HG03280 (cell line): ENCODE data around the gene YY2.
"Not testable (repeated sequence)": the region's sequence is repeated elsewhere in the genome, so short reads cannot be mapped to it uniquely, and the experiment has no call there.

ENCODE experiments used
- ATAC-seq: cut with Tn5 transposase; IDR thresholded peaks from one replicate; pipeline ENCODE4 v1.9.1; 2021; ENCODE audit warnings: mild to moderate bottlenecking, moderate library complexity; ENCODE audit not compliant: unreplicated experiment

The YY2 gene

DNA sequence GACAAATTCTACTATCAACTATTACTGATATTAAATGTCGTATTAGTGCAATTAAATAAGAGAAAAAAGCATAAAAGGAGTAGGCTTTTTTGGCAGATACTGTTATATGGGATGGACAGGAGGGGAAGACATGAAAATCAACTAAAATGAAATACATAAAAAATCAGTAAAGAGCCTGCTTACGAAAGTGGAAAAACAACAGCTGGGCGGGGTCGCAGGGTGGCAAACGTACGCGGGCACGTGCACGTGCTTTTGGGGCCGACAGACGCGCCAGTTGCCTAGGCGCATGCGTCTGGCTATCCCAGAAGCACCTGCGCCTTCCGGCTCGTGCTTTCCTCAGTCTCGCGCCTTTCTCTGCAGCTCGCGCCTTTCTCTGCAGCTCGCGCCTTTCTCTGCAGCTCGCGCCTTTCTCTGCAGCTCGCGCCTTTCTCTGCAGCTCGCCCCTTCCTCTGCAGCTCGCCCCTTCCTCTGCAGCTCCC, at the start of gene YY2:
YY2 (plus strand) TSS at position 51 of the 479 bp plus-strand sequence. CDS start 498 bp downstream, outside the sequence.
- ATAC-seq, result no peak

DNA sequence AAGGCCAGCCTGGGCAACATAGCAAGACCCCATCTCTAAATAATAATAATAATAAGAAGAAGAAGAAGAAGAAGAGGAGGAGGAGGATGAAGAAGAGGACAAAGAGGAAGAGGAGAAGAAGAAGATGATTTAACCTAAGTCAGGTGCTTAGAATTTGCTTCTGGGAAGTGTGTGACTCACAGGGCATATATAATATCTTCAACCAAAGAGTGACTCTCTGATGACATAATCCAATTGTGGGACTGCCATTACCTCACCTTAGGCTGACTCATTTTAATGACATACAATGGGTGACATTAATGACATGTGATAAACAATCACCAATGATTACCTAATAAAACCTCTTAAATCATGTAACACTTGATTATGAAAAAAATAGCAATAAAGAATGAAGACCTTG, 49.1 kb upstream of the YY2 start:
- ATAC-seq, result no peak

DNA sequence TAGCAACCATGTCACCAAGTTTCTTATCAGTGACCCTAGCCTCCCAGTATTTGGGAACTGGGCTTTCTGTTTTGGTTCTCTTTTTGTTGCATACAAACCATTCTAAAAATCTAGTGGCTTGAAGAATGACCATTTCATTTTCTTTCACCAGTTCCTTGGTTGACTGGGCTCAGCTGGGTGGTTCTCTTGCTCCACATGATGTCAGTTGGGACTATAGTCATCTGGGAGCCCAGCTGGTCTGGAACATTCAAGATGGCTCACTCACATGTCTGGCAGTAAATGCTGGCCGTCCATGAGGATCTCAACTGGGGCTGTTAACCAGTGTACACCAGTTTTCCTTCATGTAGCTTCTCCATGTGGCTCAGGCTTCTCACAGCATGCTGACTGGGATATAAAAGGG, 44.0 kb upstream of the YY2 start:
- ATAC-seq, result no peak

DNA sequence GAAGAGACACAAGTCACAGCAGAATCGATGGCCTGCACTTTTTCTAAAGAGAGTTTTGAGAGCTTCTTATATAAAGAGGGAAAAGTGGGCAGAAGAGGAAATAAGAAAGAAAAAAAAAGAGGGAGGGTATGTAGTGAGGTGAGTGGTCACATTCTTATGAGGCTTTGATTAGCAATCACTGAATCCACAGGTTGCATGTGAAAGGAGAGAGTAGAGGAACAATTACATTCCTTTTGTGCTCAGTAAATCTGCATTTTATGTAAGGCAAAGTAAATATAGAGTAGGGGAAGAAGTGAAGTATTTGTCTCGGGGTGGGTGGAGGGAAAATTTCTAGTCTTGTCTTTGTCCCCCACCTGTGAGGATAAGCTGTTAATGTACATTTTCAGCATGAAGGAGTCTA, 43.2 kb upstream of the YY2 start:
- no peak for ATAC-seq

DNA sequence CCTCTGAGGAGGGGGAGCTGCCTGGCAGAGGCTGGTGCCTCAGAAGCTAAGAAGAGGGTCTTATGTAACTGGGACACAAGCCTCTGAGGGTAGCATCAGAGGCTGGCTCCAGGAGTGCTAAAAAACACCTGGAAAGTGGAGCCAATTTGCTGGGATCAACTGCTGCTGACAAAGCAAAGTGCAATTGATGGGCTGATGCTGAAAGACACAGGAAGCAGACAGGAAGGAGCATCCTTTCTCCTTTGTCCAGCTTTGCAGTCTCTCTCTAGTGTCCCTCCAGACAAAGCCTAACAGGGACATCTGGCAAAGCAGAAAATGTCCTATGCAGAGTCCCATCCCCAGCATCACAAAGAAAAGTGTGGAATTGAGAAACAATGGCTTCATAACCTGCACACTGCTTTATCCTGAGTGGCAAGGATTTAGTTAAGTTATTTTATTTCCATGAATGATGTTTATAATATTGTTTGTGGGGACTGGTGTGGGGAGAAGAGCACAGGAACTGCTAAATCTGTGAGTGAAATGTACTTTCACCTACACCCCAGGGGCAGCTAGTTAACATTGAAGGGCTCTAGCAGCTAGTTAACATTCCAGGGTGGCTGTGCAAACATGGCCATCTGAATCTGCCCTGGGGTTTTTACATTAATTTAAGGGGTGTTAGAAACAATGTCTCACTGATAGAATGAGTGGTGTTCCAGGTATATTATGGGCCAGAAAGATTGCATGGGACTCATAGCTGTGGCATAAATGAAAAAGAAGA, 42.0 kb upstream of the YY2 start:
- no peak for ATAC-seq

DNA sequence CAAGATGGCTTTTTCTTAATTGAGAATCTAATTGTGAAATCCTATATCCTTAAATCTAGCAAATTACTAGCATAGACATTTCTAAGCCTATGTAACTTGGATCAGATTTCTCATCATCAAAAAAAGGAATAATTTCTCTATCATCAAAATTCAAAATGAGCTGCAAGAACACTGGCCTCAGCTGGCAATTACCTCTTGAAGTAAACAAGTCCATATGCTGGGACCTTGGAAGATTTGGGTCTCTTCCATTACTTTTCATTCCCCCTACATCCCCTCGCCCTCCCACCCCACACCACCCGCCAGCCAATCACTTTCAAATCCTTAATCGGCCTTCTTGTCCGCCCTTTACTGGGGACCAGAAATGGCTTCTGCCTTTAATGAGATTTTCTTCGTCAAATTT, 39.7 kb upstream of the YY2 start:
- ATAC-seq, result no peak

DNA sequence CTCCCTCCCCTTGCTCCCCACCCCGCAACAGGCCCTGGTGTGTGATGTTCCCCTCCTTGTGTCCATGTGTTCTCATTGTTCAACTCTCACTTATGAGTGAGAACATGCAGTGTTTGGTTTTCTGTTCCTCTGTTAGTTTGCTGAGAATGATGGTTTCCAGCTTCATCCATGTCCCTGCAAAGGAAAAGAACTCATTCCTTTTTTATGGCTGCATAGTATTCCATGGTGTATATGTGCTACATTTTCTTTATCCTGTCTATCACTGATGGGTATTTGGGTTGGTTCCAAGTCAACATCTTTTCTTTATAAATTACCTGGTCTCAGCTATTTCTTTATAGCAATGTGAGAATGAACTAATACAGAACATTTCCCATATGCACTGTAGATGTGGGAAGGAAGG, 35.6 kb upstream of the YY2 start:
- not testable (repeated sequence) for ATAC-seq

DNA sequence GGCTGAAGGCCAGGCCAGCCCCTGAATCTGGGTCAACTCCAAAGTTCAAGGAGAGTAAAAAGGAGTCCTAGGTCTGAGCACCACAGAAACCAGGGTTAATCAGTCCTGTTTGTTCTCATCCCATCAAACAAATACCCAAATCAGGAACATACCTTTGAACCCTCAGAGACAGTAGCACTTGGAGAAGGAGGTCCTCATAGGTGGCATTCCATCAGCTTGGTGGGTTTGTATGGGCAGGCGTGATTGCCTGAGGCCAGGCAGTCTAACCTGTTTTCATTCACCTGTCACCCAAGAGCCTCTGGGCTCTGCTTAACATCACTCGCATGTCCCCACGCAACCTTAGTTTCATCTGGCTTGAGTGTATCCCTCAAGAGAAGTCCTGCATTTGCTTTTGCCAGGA, 33.9 kb upstream of the YY2 start:
- ATAC-seq, result no peak

DNA sequence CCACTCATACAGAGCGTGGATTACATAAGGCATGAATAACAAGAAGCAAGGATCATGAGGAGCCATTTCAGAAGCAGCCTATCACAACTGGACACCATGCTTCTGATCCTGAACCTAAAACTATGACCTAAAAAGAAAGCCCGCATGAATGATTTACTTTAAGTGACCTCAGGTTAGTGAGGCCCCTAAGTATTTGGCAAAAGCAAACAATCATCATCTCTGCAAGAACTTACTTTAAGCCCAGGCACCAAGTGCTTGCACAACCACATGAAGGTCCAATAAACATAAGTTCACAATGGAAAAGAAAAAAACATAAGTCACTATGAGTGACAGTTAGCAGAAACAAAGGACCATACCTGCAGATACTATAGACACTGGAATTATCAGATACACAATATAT, 24.3 kb upstream of the YY2 start:
- no peak for ATAC-seq

DNA sequence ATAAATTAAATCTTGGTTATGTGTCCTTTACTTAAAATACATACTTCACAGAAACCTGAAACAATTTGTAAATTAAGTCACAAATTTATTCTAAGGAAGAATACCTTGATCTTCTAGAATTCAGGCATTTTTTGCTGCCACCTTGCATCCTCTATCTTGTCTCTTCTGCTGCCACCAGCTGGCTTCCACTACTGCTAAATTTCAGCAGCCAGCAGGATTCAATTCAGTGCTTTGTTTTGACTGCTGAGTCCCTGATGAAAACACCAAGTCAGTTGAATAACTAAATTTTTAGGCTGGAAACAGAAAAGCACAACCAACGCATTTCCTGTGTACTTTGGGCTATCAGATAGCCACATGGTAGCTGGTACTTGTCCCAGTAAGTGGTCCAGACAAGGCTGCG, 18.7 kb upstream of the YY2 start:
- ATAC-seq, result no peak

DNA sequence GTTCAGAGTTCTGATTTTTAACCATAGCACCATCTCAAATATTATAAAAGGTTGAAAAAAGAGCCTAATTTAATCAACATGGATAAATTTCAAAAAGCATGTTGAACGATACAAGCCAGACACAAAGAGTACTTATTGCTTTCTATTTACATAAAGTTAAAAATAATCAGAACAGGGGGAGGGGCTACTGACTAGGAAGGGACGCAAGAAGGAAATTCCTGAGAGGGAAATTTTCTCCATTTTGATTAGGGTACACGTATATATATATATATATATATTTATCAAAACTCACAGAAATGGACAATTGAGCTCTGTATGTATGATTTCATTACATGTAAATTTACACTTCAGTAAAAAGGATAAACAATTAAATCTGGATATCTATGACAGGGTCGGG, 16.9 kb upstream of the YY2 start:
- ATAC-seq, result peak; percentile 18

DNA sequence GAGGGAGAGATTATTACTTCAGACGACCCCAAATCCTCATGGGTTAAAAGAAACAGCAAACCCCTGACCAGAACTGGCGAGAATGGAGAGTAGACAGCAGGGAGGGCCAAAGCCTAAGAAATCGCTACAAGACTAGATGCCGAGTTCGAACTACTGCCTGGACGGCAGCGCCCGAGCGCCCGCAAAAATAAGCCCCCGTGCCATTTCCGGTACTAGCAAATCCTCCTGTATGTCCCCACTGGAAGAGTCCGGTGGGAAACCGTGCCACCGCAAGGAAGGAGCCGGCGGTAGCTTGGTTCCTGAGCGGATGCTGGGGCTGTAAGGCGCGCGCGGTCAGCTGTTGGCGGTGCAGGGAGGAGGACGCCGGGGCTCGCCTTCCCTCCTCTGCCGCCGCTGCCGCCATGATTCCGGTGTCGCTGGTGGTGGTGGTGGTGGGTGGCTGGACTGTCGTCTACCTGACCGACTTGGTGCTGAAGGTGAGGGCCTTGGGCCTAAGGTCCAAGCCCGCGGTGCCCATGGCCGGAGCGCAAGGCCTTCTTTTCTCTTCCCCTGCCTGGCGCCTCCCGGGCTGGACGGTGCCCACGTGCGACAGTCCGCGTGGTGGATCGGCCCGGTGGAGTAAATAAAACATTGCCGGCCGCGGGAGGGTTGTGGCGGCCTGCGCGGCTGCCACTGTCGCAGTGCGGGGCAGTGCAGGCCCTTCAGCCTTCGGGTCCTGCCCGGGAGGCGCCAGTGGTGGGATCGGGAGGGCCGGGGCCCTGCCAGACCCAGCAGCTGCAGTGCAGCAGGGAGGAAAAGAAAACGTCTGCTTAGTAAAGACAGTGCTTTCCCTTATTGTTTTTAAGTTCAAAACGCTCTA, 16.2 kb upstream of the YY2 start, which contains the start of gene MBTPS2:
MBTPS2 (plus strand) TSS at position 284 of the 859 bp plus-strand sequence; CDS start at position 402, 118 bp downstream.
- peak; percentile 89 for ATAC-seq

DNA sequence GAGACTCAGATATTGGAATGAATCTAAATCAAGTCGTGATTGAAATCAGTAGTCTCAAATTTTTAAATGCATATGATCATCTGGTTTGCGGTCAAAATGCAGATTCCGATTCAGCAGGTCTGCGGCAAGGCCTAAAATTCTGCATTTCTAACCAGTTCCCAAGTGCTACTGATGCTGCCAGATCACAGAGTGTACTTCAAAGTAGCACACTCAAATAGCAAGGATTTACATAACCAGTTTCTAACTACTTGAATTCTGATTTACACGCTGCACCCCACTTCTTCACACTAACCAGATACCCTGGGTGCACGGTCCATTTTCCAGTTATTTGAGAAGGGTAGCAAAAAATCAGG, 15.6 kb upstream of the YY2 start:
- no peak for ATAC-seq

DNA sequence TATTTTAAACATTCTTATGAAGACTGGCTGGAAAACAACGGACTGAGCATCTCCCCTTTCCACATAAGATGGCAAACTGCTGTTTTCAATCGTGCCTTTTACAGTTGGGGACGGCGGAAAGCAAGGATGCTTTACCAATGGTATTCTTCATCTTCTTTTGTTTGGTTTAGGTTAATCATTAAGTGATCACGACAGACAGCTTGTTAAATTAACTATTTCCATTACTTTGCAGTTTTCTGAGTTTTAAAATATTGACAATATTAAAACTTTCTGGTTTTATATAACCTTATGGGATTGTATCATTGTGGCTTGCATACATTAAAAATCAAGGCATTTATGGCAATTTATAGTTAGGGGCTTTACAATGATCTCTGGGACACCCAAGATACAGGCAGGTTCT, 12.6 kb upstream of the YY2 start:
- no peak for ATAC-seq

DNA sequence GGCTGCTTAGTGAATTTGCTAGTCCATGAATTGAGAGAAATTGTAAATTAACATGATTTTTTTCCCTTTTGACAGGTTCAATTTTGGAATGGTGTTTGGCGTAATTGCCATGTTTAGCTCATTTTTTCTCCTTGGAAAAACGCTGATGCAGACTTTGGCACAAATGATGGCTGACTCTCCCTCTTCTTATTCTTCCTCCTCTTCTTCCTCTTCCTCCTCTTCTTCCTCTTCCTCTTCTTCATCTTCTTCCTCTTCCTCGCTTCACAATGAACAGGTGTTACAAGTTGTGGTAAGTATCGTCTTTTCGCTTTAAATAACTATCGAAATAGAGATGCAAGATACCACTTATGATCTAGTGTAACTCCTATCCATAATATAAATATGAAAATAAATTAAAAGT, 10.7 kb upstream of the YY2 start:
- ATAC-seq, result no peak

DNA sequence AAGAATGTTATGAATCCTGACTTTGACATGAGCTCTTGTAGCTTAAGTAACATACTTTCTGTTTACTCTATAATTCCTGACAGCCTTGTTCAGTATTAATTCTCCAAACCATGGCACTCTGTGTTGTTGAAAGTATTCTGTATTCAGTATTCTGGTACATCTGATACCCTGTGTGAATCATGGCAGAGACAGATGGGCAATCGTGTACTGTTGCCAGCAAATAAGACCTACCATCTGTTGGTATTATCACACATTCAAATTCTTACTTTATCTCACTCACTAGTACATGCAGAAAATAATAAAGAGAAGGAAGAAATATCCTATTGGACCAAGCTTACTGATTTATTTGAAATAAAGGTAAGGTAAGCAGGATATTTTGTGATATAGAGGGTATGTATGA, 8.4 kb upstream of the YY2 start:
- ATAC-seq, result no peak

DNA sequence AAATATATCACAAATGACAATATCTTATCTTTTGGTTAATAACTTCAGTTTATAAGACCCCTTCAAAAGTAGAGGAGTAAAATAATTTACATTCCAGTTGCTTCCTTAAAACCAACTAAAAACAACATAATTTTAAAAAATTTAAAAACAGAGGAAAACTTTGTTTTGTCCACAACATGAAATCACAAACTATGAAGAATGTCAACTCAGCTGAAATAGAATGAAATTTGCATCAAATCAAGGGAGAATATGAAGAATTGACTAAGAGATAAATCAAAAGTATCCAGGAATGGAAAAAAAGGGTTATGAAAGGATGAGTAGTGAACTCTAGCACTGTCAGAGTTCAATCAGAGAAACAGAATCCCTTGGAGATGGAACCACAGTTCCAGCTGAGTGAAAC, 2.2 kb upstream of the YY2 start:
- no peak for ATAC-seq

DNA sequence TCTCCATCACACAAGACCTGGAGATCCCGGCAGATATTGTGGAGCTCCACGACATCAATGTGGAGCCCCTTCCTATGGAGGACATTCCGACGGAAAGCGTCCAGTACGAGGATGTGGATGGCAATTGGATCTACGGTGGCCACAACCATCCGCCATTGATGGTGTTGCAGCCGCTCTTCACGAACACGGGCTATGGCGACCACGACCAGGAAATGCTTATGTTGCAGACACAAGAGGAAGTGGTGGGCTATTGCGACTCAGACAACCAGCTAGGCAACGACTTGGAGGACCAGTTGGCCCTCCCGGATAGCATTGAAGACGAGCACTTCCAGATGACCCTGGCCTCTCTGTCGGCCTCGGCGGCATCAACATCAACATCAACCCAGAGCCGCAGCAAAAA, 717 bp downstream of the YY2 start:
- ATAC-seq, result no peak

DNA sequence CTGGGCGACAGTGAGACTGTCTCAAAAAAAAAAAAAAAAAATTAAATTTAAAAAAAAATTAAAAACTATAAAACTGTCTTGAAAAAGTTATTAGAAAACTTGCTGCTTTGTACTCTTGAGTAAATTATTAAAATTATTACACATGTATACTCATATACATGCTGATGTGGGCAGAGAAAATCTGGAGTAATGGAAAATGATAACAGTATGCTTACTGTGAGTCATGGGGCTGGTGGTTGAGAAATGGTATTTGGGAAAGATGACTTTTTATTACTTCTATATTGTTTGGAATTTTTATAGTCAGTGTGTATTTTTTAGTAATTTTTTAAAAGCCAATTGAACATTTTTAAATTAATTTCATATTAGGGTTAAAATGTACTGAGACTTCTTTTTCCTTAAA, 7.5 kb downstream of the YY2 start:
- no peak for ATAC-seq

DNA sequence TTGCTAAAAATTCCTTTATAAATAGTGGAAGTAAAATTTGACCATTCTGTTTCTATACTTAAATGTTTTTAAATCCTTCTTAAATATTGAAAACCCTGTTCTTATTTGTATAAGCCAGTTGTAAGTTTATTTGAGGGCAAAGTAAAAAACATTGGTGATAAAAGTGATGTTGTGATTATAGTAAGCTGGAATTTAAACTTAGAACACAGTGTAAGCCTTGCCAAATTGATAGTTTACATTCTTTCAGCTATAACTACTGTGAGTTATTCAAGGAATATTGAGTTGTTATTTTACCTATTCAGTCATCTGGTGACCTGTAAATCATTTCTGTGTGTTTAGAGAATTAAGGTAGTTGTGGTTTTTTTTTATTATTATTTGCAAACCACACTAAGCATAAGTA, 9.6 kb downstream of the YY2 start:
- no peak for ATAC-seq

DNA sequence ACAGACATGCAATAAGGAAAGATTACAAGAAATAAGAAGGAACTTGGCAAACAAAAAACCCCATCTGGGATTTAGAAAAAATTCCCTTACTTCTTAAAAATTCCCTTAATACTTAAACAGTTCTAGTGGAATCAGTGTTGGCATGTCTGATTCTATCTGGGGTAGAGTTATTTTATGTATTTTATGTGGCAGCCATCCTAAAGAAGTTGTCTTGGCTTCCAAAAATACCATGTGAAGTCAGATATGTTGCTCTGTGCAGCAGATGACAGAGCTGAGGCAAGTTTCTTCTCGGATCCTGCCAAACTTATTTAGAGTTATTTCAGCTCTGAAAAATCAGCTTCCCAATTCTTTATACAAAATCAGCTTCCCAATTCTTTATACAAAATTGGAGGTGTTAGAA, 14.7 kb downstream of the YY2 start:
- ATAC-seq, result no peak
